H9 (cell line): ENCODE measurements around the gene ARL14EP. TPM values are rescaled to one million over a fixed set of nuclear protein-coding genes. Genes with fewer than 3 reads are reported as not detected.

Experiments
- DNase-seq: peaks from one replicate; pipeline ENCODE4 v3.0.0-alpha.2; 2017
- H2AFZ ChIP-seq: one replicate; pipeline ENCODE4 v1.6.1; 2013; ENCODE audit warnings: mild to moderate bottlenecking, low read length, control low read depth, moderate library complexity
- H2AK5ac ChIP-seq: 2 replicates; pipeline ENCODE4 v1.6.1; 2013; ENCODE audit warnings: low read length, control low read depth, mixed read lengths; ENCODE audit not compliant: insufficient read length
- H2BK120ac ChIP-seq: one replicate; pipeline ENCODE4 v1.6.1; 2013; ENCODE audit warnings: low read depth, mild to moderate bottlenecking, low read length, control low read depth, inconsistent platforms; ENCODE audit not compliant: poor library complexity, severe bottlenecking
- H2BK12ac ChIP-seq: 2 replicates; pipeline ENCODE4 v1.6.1; 2013; ENCODE audit warnings: low read length, control low read depth, mixed read lengths, low read depth; ENCODE audit not compliant: insufficient read length
- H2BK15ac ChIP-seq: 2 replicates; pipeline ENCODE4 v1.6.1; 2013; ENCODE audit warnings: low read depth, low read length, control low read depth
- H2BK20ac ChIP-seq: one replicate; pipeline ENCODE4 v1.6.1; 2013; ENCODE audit warnings: low read depth, mild to moderate bottlenecking, low read length, control low read depth, inconsistent platforms; ENCODE audit not compliant: poor library complexity, severe bottlenecking
- H2BK5ac ChIP-seq: 2 replicates; pipeline ENCODE4 v1.6.1; 2013; ENCODE audit warnings: low read length, control low read depth, mixed read lengths; ENCODE audit not compliant: insufficient read length
- H3K14ac ChIP-seq: 2 replicates; pipeline ENCODE4 v1.6.1; 2013; ENCODE audit warnings: low read length, control low read depth; ENCODE audit not compliant: insufficient read depth
- H3K18ac ChIP-seq: 2 replicates; pipeline ENCODE4 v1.6.1; 2013; ENCODE audit warnings: low read depth, mild to moderate bottlenecking, mixed read lengths, low read length, control low read depth; ENCODE audit not compliant: insufficient read length
- H3K23ac ChIP-seq: 2 replicates; pipeline ENCODE4 v1.6.1; 2013; ENCODE audit warnings: low read length, control low read depth, mixed read lengths, low read depth; ENCODE audit not compliant: insufficient read length
- H3K23me2 ChIP-seq: 2 replicates; pipeline ENCODE4 v1.6.1; 2013; ENCODE audit warnings: low read depth, mild to moderate bottlenecking, mixed read lengths, low read length, control low read depth; ENCODE audit not compliant: insufficient read length, poor library complexity, severe bottlenecking
- H3K27ac ChIP-seq: 2 replicates; pipeline ENCODE4 v1.5.1; 2013; ENCODE audit warnings: low read length, control low read depth, mixed read lengths, low read depth; ENCODE audit not compliant: insufficient read length
- H3K27me3 ChIP-seq: 2 replicates; pipeline ENCODE4 v1.6.1; 2013; ENCODE audit warnings: low read length, control low read depth, inconsistent platforms; ENCODE audit not compliant: insufficient read depth
- H3K4ac ChIP-seq: 2 replicates; pipeline ENCODE4 v1.6.1; 2013; ENCODE audit warnings: low read depth, mild to moderate bottlenecking, control low read depth, inconsistent platforms, low read length, moderate library complexity
- H3K4me1 ChIP-seq: 2 replicates; pipeline ENCODE4 v1.6.1; 2013; ENCODE audit warnings: low read length, control low read depth, inconsistent platforms; ENCODE audit not compliant: insufficient read depth
- H3K4me2 ChIP-seq: 2 replicates; pipeline ENCODE4 v1.6.1; 2013; ENCODE audit warnings: low read length, control low read depth, mixed read lengths; ENCODE audit not compliant: insufficient read length, insufficient read depth
- H3K56ac ChIP-seq: 2 replicates; pipeline ENCODE4 v1.6.1; 2013; ENCODE audit warnings: low read depth, mild to moderate bottlenecking, mixed read lengths, low read length, control low read depth; ENCODE audit not compliant: insufficient read length
- H3K79me1 ChIP-seq: 2 replicates; pipeline ENCODE4 v1.6.1; 2013; ENCODE audit warnings: low read depth, mild to moderate bottlenecking, moderate library complexity, low read length, control low read depth, inconsistent platforms; ENCODE audit not compliant: insufficient read depth, poor library complexity, severe bottlenecking
- H3K79me2 ChIP-seq: 2 replicates; pipeline ENCODE4 v1.6.1; 2013; ENCODE audit warnings: low read length, control low read depth, inconsistent platforms; ENCODE audit not compliant: insufficient read depth
- H3K9ac ChIP-seq: 2 replicates; pipeline ENCODE4 v1.6.1; 2013; ENCODE audit warnings: low read length, control low read depth, mixed read lengths; ENCODE audit not compliant: insufficient read length; ENCODE audit errors: extremely low read depth
- H3K9me3 ChIP-seq: one replicate; pipeline ENCODE4 v1.6.1; 2013; ENCODE audit warnings: low read depth, low read length, inconsistent platforms; ENCODE audit not compliant: control insufficient read depth
- H3T11ph ChIP-seq: one replicate; pipeline ENCODE4 v1.6.1; 2013; ENCODE audit warnings: mild to moderate bottlenecking, low read length, control low read depth, inconsistent platforms
- H4K20me1 ChIP-seq: one replicate; pipeline ENCODE4 v1.6.1; 2013; ENCODE audit not compliant: control insufficient read depth, insufficient read length, insufficient read depth
- H4K5ac ChIP-seq: 2 replicates; pipeline ENCODE4 v1.6.1; 2013; ENCODE audit warnings: low read depth, mild to moderate bottlenecking, mixed read lengths, low read length, control low read depth; ENCODE audit not compliant: insufficient read length
- H4K8ac ChIP-seq: replicated peaks from 2 replicates; pipeline ENCODE4 v1.6.1; 2013; ENCODE audit warnings: low read length, control low read depth, mixed read lengths, low read depth; ENCODE audit not compliant: insufficient read length
- H4K91ac ChIP-seq: 2 replicates; pipeline ENCODE4 v1.6.1; 2013; ENCODE audit warnings: low read depth, mild to moderate bottlenecking, moderate library complexity, mixed read lengths, low read length, control low read depth; ENCODE audit not compliant: insufficient read length
- H3K27ac Mint-ChIP-seq, 3 experiments: 2 replicates in 2 of 3; 3 replicates in 1 of 3; pipeline ENCODE4 v1.8.0; 2020 to 2021; ENCODE audit warnings: mixed read lengths in 3 of 3, mild to moderate bottlenecking in 1 of 3, moderate library complexity in 1 of 3
- H3K27me3 Mint-ChIP-seq: 2 replicates; pipeline ENCODE4 v1.8.0; 2021; ENCODE audit warnings: low read depth, mild to moderate bottlenecking, moderate library complexity, mixed read lengths
- H3K36me3 Mint-ChIP-seq, 3 experiments: 2 replicates in 2 of 3; 3 replicates in 1 of 3; pipeline ENCODE4 v1.8.0; 2020 to 2021; ENCODE audit warnings: low read depth in 3 of 3, mixed read lengths in 3 of 3; ENCODE audit not compliant: insufficient read depth in 1 of 3
- H3K4me1 Mint-ChIP-seq, 2 experiments: 2 replicates each; pipeline ENCODE4 v1.8.0; 2020; ENCODE audit warnings: mixed read lengths in 2 of 2
- H3K4me3 Mint-ChIP-seq, 2 experiments: 2 replicates in 1 of 2; 3 replicates in 1 of 2; pipeline ENCODE4 v1.8.0; 2020 to 2021; ENCODE audit warnings: mild to moderate bottlenecking in 2 of 2, mixed read lengths in 2 of 2, moderate library complexity in 1 of 2
- H3K9me3 Mint-ChIP-seq, 2 experiments: 2 replicates in 1 of 2; 3 replicates in 1 of 2; pipeline ENCODE4 v1.8.0; 2020; ENCODE audit warnings: mild to moderate bottlenecking in 2 of 2, mixed read lengths in 2 of 2, moderate library complexity in 1 of 2
- CTCF ChIP-seq: fragments of 200-600 bp; sonication (generic); conservative IDR thresholded peaks from 3 replicates; pipeline ENCODE4 v1.8.0; 2021; ENCODE audit warnings: antibody characterized with exemption, mild to moderate bottlenecking
- total RNA-seq: library from RNA; stranded (reverse); gene quantifications from 2 replicates; pipeline ENCODE4 v1.2.1, GENCODE V29; 2021

ARL14EP gene
- total RNA-seq, 1 experiment from 2014 or later, result 20.9 TPM

GRCh38 chr11:30344085-30344484 is 21.2 kb downstream of the ARL14EP start:
- Histone ChIP-seq H3K9ac (no peak overlapping the region), H3K56ac (no peak overlapping the region), H3K4me2 (no peak overlapping the region), H2AK5ac (no peak overlapping the region), H3K18ac (no peak overlapping the region), H3K23ac (no peak overlapping the region), H3K27me3 (no peaks in the 10 kb centered on the region), H4K20me1 (no peaks in the 10 kb centered on the region), H4K8ac (no peak overlapping the region), H3T11ph (no peak overlapping the region), H4K5ac (no peak overlapping the region), H3K79me2 (no peaks in the 10 kb centered on the region), H3K9me3 (no peaks in the 10 kb centered on the region), H2BK12ac (no peak overlapping the region), H3K4me1 (no peaks in the 10 kb centered on the region), H2BK15ac (no peak overlapping the region), H3K23me2 (no peaks in the 10 kb centered on the region), H3K14ac (no peak overlapping the region), H2BK5ac (no peak overlapping the region), H2AFZ (no peak overlapping the region), H3K27ac (no peak overlapping the region), H3K79me1 (no peaks in the 10 kb centered on the region), H3K4ac (no peak overlapping the region), H4K91ac (no peak overlapping the region), H2BK120ac (no peak overlapping the region), H2BK20ac (no peak overlapping the region)
- H3K9me3 Mint-ChIP-seq, result no peaks in the 10 kb centered on the region; a peak in 1 of 5 replicates
- TF ChIP-seq CTCF, result no peak
- H3K4me3 Mint-ChIP-seq, result no peak overlapping the region
- peaks cover 0 to 5% (median 0%) of the 10 kb centered on the region in 3 experiments; a peak in 1 of 7 replicates for H3K36me3 Mint-ChIP-seq
- H3K27me3 Mint-ChIP-seq, result no peaks in the 10 kb centered on the region
- no peak for DNase-seq
- no peak overlapping the region for H3K27ac Mint-ChIP-seq
- H3K4me1 Mint-ChIP-seq, result no peaks in the 10 kb centered on the region
